ENCODE results near the gene GSE1. TPM values are rescaled to one million over a fixed set of nuclear protein-coding genes. Genes with fewer than 3 reads are reported as not detected.
A peak's percentile ranks its signal among the peaks of the same experiment; 100 is the strongest.

Gene GSE1
- total and polyA plus RNA-seq, 2 of the 13 experiments (the other 11 are each of a cell fraction or from before 2014, with no cell fraction given): 16.1 to 31.2 TPM

GRCh38 chr16:85563515-85564276 lies 49.4 kb upstream of the GSE1 start (continued):
- peak; percentile 93 for TF ChIP-seq HNF4G (IDR thresholded peaks at IDR 0.05; ENCODE audit: borderline replicate concordance, low read depth, low read length)
- peak; percentile 87 for TF ChIP-seq HNF4G (CRISPR knock-in tag; IDR thresholded peaks at IDR 0.05; ENCODE audit: borderline replicate concordance, low read depth)
- TF ChIP-seq ZNF629 (CRISPR knock-in tag; conservative IDR thresholded peaks at IDR 0.05): no peak
- TF ChIP-seq AFF4 (CRISPR knock-in tag; IDR thresholded peaks at IDR 0.05): no peak
- 0 out of 2 replicates have a peak, but pooled peaks have one; percentile 72 for TF ChIP-seq TIGD3 (CRISPR knock-in tag; IDR thresholded peaks at IDR 0.05; ENCODE audit: borderline replicate concordance)
- TF ChIP-seq CBFB (CRISPR knock-in tag; IDR thresholded peaks at IDR 0.05): peak; percentile 55; the same call in 1 of the 2 replicates
- TF ChIP-seq NFATC3 (CRISPR knock-in tag; IDR thresholded peaks at IDR 0.05): no peak
- no peak for TF ChIP-seq FOXP1 (IDR thresholded peaks at IDR 0.05)
- TF ChIP-seq FOXP1 (CRISPR knock-in tag; IDR thresholded peaks at IDR 0.05): peak; percentile 18; the same call in 1 of the 2 replicates
- TF ChIP-seq REPIN1 (CRISPR knock-in tag; IDR thresholded peaks at IDR 0.05; ENCODE audit: borderline replicate concordance, low read depth): peak; percentile 69; the same call in 1 of the 2 replicates
- TF ChIP-seq ZNF180 (CRISPR knock-in tag; IDR thresholded peaks at IDR 0.05; ENCODE audit: borderline replicate concordance, low read depth): no peak
- TF ChIP-seq RXRB (CRISPR knock-in tag; IDR thresholded peaks at IDR 0.05; ENCODE audit: borderline replicate concordance): peak; percentile 88
- 0 out of 2 replicates have a peak, but pooled peaks have one; percentile 67 for TF ChIP-seq ZNF335 (CRISPR knock-in tag; IDR thresholded peaks at IDR 0.05)
- 0 out of 2 replicates have a peak, but pooled peaks have one; percentile 13 for TF ChIP-seq SAFB2 (CRISPR knock-in tag; IDR thresholded peaks at IDR 0.05; ENCODE audit: borderline replicate concordance, low read depth)
- TF ChIP-seq FUBP1 (CRISPR knock-in tag; IDR thresholded peaks at IDR 0.05; ENCODE audit: borderline replicate concordance): no peak; the same call in 1 of the 2 replicates
- TF ChIP-seq E2F5 (CRISPR knock-in tag; conservative IDR thresholded peaks at IDR 0.05): no peak
- no peak for TF ChIP-seq ZNF10 (CRISPR knock-in tag; IDR thresholded peaks at IDR 0.05; ENCODE audit: borderline replicate concordance, low read depth)
- TF ChIP-seq MAFG (CRISPR knock-in tag; IDR thresholded peaks at IDR 0.05): no peak
- TF ChIP-seq MEF2D (CRISPR knock-in tag; IDR thresholded peaks at IDR 0.05): peak; percentile 80; the same call in 1 of the 2 replicates
- no peak for TF ChIP-seq ZNF766 (CRISPR knock-in tag; IDR thresholded peaks at IDR 0.05; ENCODE audit: borderline replicate concordance)
- TF ChIP-seq ASH2L (IDR thresholded peaks at IDR 0.05; ENCODE audit: insufficient read length, low read depth, low read length): peak; percentile 17
- TF ChIP-seq POLR2A (IDR thresholded peaks at IDR 0.05; ENCODE audit: insufficient read depth in 1 of 2, low read depth in 2 of 2, low read length in 2 of 2): no peak
